Fibroblast of lung (primary cell): ENCODE data around the gene WRAP73.

Source experiments
- CTCF ChIP-seq, 2 donors: IDR thresholded peaks in 1 of 2; conservative IDR thresholded peaks in 1 of 2; 1 replicate in 1 of 2; 2 replicates in 1 of 2; pipeline ENCODE4 v1.5.1; 2011 to 2012; ENCODE audit warnings: low read length in 2 of 2, control low read depth in 1 of 2, inconsistent platforms in 1 of 2, low read depth in 1 of 2, mild to moderate bottlenecking in 1 of 2
- EZH2 ChIP-seq: IDR thresholded peaks from 2 replicates; pipeline ENCODE4 v1.5.1; 2012; ENCODE audit warnings: low read length, control low read depth, mild to moderate bottlenecking; ENCODE audit errors: missing control alignments

DNA sequence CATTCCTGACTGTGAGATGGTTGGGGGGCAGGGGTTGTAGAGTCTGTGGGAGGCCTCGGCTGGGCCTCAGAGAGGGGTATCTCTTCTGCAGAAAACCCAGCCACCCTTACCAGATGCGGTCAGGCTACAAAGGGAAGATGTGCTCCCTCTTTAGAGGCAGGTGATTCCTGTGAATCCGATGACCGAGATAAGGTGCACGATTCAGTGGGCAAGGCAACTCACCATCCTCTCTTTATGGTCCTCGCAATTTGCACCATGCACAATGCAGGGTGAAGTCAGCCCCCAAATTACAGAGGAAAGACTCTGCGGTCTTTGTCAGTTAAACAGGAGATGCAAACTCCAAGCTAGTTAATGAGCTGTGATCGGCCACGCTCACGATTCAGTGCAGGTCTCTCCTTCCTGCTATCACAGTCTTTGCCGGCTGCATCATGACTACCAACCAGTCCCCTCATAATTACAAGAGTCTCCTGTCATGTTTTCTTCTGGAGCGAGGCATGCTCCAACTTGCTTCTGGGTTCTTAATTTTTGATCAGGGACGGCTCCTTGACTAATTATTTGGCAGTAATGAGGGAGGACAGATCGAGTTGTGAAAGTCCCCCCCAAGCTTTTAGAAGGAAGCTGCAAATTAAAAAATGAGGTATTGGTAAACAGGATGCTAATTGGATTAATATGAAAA is 14.9 kb upstream of the WRAP73 start:
- TF ChIP-seq CTCF (conservative IDR thresholded peaks at IDR 0.05 in 1 of 2, IDR thresholded peaks at IDR 0.05 in 1 of 2; ENCODE audit: low read depth in 1 of 2, low read length in 2 of 2) = no peak
- no peak for TF ChIP-seq EZH2
